Left ventricle myocardium inferior (tissue), 1 donor: ENCODE measurements around the gene FAM120A. TPM values are rescaled to one million over a fixed set of nuclear protein-coding genes. Genes with fewer than 3 reads are reported as not detected.

Experiments used
- DNase-seq: peaks from one replicate; pipeline ENCODE4 v3.0.0-alpha.2; 2020
- H3K27ac ChIP-seq: fragments of 200-600 bp; replicated peaks from 2 replicates; pipeline ENCODE4 v1.8.0; 2021
- H3K27me3 ChIP-seq: fragments of 200-600 bp; 2 replicates; pipeline ENCODE4 v1.8.0; 2021; ENCODE audit warnings: low read depth
- H3K36me3 ChIP-seq: fragments of 200-600 bp; 2 replicates; pipeline ENCODE4 v1.8.0; 2021
- H3K4me1 ChIP-seq: fragments of 200-600 bp; 2 replicates; pipeline ENCODE4 v1.8.0; 2021
- H3K4me3 ChIP-seq: fragments of 200-600 bp; 2 replicates; pipeline ENCODE4 v1.8.0; 2021; ENCODE audit warnings: mild to moderate bottlenecking, moderate library complexity
- H3K9me3 ChIP-seq: fragments of 200-600 bp; replicated peaks from 2 replicates; pipeline ENCODE4 v1.8.0; 2021
- CTCF ChIP-seq: fragments of 200-600 bp; IDR thresholded peaks from 2 replicates; pipeline ENCODE4 v1.8.0; 2021; ENCODE audit warnings: antibody characterized with exemption, mild to moderate bottlenecking, borderline replicate concordance
- intact Hi-C: fragments of 100-400 bp; cut with micrococcal nuclease; formaldehyde crosslinking; loops from one replicate; pipeline ENCODE4 v1.11.0; 2022
- total RNA-seq: library from RNA; stranded (reverse); fragmentation: NEBNext Ultra II Directional; extraction: Animal tissue kit (Norgen Biotek cat#: 25700); gene quantifications from one replicate; pipeline ENCODE4 v1.2.1, GENCODE V29; 2021
- donor health status: DM: no; HTN: yes; CAD: no; lungs with severe emphysema.

Gene FAM120A
- total RNA-seq, 1 donor from 2014 or later = 104 TPM

- DNase-seq = no peak
- no peak overlapping the region for H3K4me3 ChIP-seq
- peaks cover 8% of the 10 kb centered on the region for H3K9me3 ChIP-seq
- intact Hi-C loops = loop anchor here (5.0 kb wide), 1 partner anchor 111 kb away; no protein-coding TSS in a partner anchor
- no peaks in the 10 kb centered on the region for H3K27me3 ChIP-seq
- H3K36me3 ChIP-seq = peaks cover 19% of the 10 kb centered on the region
- H3K27ac ChIP-seq = no peak overlapping the region
- no peak for TF ChIP-seq CTCF
- peaks cover 18% of the 10 kb centered on the region for H3K4me1 ChIP-seq
Observed at GRCh38 chr9:93568169-93568568, 116.7 kb downstream of the FAM120A start.

GRCh38 chr9:93569621-93570174, 118.2 kb downstream of the FAM120A start:
- no peaks in the 10 kb centered on the region for H3K27me3 ChIP-seq
- H3K27ac ChIP-seq = no peak overlapping the region
- H3K9me3 ChIP-seq = peaks cover 8% of the 10 kb centered on the region
- H3K36me3 ChIP-seq = peaks cover 4% of the 10 kb centered on the region
- no peak overlapping the region for H3K4me3 ChIP-seq
- no peak for DNase-seq
- H3K4me1 ChIP-seq = peaks cover 25% of the 10 kb centered on the region
- no peak for TF ChIP-seq CTCF
- intact Hi-C loops = loop anchor here (5.0 kb wide), 1 partner anchor 112 kb away; no protein-coding TSS in a partner anchor

- intact Hi-C loops = no loop called here
Observed at GRCh38 chr9:93572221-93572620, 120.7 kb downstream of the FAM120A start.

GRCh38 chr9:93572636-93573515, 121.4 kb downstream of the FAM120A start:
- H3K36me3 ChIP-seq = no peaks in the 10 kb centered on the region
- TF ChIP-seq CTCF = no peak
- no peak for DNase-seq
- H3K4me3 ChIP-seq = no peak overlapping the region
- H3K9me3 ChIP-seq = peaks cover 8% of the 10 kb centered on the region
- peaks cover 31% of the 10 kb centered on the region for H3K4me1 ChIP-seq
- H3K27ac ChIP-seq = no peak overlapping the region
- no peaks in the 10 kb centered on the region for H3K27me3 ChIP-seq
- intact Hi-C loops = no loop called here

More at GRCh38 chr9:93572221-93572620, 120.7 kb downstream of the FAM120A start:
- Histone ChIP-seq H3K9me3 (peaks cover 8% of the 10 kb centered on the region), H3K4me3 (no peak overlapping the region), H3K4me1 (peaks cover 30% of the 10 kb centered on the region), H3K27ac (no peak overlapping the region), H3K36me3 (no peaks in the 10 kb centered on the region), H3K27me3 (no peaks in the 10 kb centered on the region)
- TF ChIP-seq CTCF = no peak
- no peak for DNase-seq

- DNase-seq = no peak
- Histone ChIP-seq H3K4me1 (peaks cover 37% of the 10 kb centered on the region), H3K4me3 (no peak overlapping the region), H3K9me3 (peaks cover 8% of the 10 kb centered on the region), H3K27ac (no peak overlapping the region), H3K36me3 (no peaks in the 10 kb centered on the region), H3K27me3 (no peaks in the 10 kb centered on the region)
- no peak for TF ChIP-seq CTCF
- intact Hi-C loops = no loop called here
Observed at GRCh38 chr9:93573516-93573828, 122.0 kb downstream of the FAM120A start.
